Measurements from ENCODE around the gene SPECC1. TPM values are rescaled to one million over a fixed set of nuclear protein-coding genes. Genes with fewer than 3 reads are reported as not detected.
A peak's percentile ranks its signal among the peaks of the same experiment; 100 is the strongest.

The SPECC1 gene
- total RNA-seq, 6 experiments from 2014 or later: 19.2 to 33.7 (median 29.4) TPM

DNA sequence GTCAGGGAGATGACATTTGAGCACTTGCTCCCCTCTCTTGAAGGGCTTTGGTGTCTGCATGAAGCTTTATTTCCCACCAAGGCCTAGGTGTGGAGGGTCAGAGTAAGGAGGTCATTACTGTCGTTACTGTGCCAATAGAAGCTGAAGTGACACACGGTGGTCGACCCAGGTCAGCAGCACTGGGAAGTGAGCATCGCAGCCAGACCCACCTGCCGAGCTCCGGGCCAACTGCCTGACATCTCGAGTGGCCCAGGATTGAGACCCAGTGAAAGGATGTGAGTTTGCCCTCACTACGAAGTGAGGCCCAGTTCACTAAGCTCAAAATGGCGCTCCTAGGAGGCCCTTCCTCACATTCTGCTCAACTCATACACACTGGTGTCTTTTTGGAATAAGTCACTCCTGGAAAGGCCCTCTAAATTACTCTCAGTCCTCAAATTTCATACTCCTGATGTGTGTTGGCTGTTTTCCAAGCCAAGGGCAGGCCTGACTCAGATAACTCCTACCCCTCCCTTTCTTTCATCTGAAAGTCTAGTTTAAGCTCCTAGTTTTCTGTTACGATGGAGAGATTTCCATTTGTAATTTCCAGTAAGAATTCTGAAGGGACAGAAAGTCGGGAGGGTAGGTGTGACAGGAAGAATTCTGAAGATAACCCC, 257.8 kb downstream of the SPECC1 start:
- H3K27me3 Mint-ChIP-seq (ENCODE audit: insufficient read depth): no peaks in the 10 kb centered on the region
- H3K36me3 Mint-ChIP-seq (ENCODE audit: low read depth): no peaks in the 10 kb centered on the region
- no peak overlapping the region for H3K27ac Mint-ChIP-seq
- no peaks in the 10 kb centered on the region for H3K9me3 Mint-ChIP-seq
- DNase-seq: no peak
- no peak overlapping the region for H3K4me3 Mint-ChIP-seq
- peaks cover 46% of the 10 kb centered on the region for H3K4me1 Mint-ChIP-seq (ENCODE audit: low read depth)
- TF ChIP-seq, protein P1, sequence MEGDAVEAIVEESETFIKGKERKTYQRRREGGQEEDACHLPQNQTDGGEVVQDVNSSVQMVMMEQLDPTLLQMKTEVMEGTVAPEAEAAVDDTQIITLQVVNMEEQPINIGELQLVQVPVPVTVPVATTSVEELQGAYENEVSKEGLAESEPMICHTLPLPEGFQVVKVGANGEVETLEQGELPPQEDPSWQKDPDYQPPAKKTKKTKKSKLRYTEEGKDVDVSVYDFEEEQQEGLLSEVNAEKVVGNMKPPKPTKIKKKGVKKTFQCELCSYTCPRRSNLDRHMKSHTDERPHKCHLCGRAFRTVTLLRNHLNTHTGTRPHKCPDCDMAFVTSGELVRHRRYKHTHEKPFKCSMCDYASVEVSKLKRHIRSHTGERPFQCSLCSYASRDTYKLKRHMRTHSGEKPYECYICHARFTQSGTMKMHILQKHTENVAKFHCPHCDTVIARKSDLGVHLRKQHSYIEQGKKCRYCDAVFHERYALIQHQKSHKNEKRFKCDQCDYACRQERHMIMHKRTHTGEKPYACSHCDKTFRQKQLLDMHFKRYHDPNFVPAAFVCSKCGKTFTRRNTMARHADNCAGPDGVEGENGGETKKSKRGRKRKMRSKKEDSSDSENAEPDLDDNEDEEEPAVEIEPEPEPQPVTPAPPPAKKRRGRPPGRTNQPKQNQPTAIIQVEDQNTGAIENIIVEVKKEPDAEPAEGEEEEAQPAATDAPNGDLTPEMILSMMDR (IDR thresholded peaks at IDR 0.05): no peak

DNA sequence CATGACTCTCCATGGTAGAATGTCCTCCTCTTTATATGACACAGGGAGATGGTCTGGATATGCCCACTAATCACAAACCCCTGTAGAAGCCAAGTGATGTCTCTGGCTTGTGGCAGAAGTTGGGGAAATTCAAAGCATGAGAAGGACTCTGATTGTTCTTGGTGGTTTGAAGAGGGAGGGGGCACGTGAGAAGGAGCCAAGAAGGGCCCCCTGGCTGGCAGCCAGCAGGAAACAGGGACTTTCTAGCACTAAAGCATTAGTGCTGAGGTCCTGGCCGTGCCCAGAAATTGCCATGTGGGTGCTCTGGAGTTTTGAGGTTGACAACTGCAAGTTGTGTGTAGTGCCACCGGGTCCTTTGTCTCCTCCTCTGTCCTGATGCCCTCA, 258.3 kb downstream of the SPECC1 start:
- no peaks in the 10 kb centered on the region for H3K9me3 Mint-ChIP-seq
- no peak overlapping the region for H3K4me3 Mint-ChIP-seq
- TF ChIP-seq, protein P1 (IDR thresholded peaks at IDR 0.05): no peak
- no peak overlapping the region for H3K27ac Mint-ChIP-seq
- no peaks in the 10 kb centered on the region for H3K27me3 Mint-ChIP-seq (ENCODE audit: insufficient read depth)
- H3K36me3 Mint-ChIP-seq (ENCODE audit: low read depth): no peaks in the 10 kb centered on the region
- DNase-seq: no peak
- peaks cover 43% of the 10 kb centered on the region for H3K4me1 Mint-ChIP-seq (ENCODE audit: low read depth)

DNA sequence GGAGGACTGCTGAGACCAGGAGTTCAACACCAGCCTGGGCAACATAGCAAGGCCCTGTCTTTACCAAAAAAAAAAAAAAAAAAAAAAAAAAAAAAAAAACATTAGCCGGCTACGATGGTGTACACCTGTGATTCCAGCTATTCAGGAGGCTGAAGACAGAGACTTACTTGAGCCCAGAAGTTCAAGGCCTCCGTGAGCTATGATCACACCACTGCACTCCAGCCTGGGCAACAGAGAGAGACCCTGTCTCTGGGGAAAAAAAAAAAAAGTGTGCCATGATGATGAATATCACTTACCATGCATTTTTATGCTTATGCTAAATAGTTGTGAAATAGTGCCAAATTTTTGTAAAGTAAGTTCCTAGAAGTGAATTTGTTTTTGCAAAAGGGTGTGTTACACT, 261.2 kb downstream of the SPECC1 start:
- DNase-seq: no peak
- Mint-ChIP-seq H3K27me3 (ENCODE audit: insufficient read depth) (peaks cover 4% of the 10 kb centered on the region; the same call in 1 of the 2 replicates), H3K36me3 (ENCODE audit: low read depth) (peaks cover 5% of the 10 kb centered on the region; the same call in 1 of the 2 replicates), H3K4me3 (no peak overlapping the region), H3K4me1 (ENCODE audit: low read depth) (peaks cover 27% of the 10 kb centered on the region), H3K9me3 (no peaks in the 10 kb centered on the region), H3K27ac (no peak overlapping the region)
- TF ChIP-seq, protein P1 (IDR thresholded peaks at IDR 0.05): no peak

DNA sequence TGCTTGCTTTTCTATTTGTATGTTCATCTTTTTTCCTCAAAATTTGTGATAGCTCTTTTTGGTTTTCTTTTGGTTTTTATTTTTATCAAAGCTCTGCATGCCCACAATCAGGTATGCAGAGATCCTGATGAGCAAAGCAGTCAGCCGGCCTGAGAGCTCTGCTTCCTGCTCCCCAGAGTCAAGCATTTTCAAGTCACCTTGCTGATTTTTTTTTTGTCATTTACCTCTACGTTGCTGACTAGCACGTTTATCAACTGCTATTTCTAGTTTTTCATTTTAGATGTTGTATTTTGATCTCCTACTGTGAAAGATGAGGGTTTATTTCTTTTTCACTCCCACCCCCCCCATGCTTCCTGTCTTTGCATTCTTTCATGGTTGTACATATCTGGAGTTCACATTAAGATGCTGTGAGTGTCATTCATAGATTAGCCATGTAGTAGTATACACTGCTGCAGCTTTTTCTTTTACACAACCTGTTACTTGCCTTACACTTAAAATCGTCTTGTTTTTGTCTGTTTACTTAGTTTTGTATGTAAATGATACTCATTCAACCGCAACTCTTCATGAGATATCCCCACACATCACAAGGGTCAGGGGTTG, 262.0 kb downstream of the SPECC1 start:
- Mint-ChIP-seq H3K36me3 (ENCODE audit: low read depth) (peaks cover 5% of the 10 kb centered on the region; the same call in 1 of the 2 replicates), H3K4me3 (no peak overlapping the region), H3K27ac (peak overlapping the region; percentile 34; the same call in 1 of the 2 replicates), H3K4me1 (ENCODE audit: low read depth) (peaks cover 28% of the 10 kb centered on the region), H3K9me3 (no peaks in the 10 kb centered on the region), H3K27me3 (ENCODE audit: insufficient read depth) (peaks cover 4% of the 10 kb centered on the region; the same call in 1 of the 2 replicates)
- no peak for DNase-seq
- TF ChIP-seq, protein P1 (IDR thresholded peaks at IDR 0.05): no peak

DNA sequence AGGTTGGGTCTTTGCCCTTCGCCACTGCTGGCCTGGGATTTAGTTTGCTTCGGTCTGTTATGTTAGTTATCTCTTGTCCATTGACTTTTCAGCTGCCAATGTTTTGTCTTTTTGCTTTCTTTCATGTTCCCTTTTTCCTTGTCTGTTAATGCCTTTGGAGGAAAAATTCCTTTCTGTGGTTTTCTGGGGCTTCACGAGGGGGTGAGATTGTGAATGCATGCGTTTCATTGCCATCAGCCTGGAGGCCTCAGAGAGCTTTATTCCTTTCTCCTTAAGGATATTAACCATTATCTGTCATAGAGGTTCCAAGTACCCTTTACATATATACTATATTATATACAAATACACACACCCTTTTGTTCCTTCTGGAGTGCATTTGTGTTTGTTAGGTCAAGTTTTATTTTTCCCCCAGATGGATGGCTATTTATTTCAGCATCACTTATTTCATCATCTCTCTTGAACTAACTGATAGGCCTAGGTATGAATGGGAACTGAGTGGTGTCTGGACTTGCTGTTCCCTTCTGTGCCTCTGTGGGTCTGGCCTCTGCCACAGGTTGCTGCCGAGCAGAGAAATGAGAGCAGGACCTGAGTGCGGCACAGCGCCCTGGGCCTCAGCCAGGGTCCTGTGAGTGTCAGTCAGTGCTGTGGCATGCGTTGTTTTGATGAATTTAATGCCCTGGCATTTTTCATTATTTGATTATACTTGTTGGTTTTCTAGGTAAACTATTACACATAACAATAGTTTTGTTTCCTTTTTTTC, 264.8 kb downstream of the SPECC1 start:
- H3K4me3 Mint-ChIP-seq: no peak overlapping the region
- peaks cover 42% of the 10 kb centered on the region for H3K4me1 Mint-ChIP-seq (ENCODE audit: low read depth)
- H3K36me3 Mint-ChIP-seq (ENCODE audit: low read depth): peaks cover 5% of the 10 kb centered on the region; the same call in 1 of the 2 replicates
- peaks cover 4% of the 10 kb centered on the region; the same call in 1 of the 2 replicates for H3K27me3 Mint-ChIP-seq (ENCODE audit: insufficient read depth)
- no peak overlapping the region for H3K27ac Mint-ChIP-seq
- TF ChIP-seq, protein P1 (IDR thresholded peaks at IDR 0.05): no peak
- no peaks in the 10 kb centered on the region for H3K9me3 Mint-ChIP-seq
- DNase-seq: no peak
